Stomach (tissue), 9 donors: ENCODE results near the gene CDKN2B-AS1. TPM values are rescaled to one million over a fixed set of nuclear protein-coding genes. Genes with fewer than 3 reads are reported as not detected.

ENCODE experiments used
- DNase-seq, 2 donors: peaks; one replicate each; pipeline versions ENCODE4 v3.0.0 to v3.0.0-alpha.2; 2013 to 2019
- H3K27ac ChIP-seq, 5 donors: fragments of 200-600 bp in 4 of 5; sonication (generic) in 4 of 5; one replicate each; pipeline ENCODE4 v1.5.1; 2013 to 2019; ENCODE audit warnings: mild to moderate bottlenecking in 1 of 5, moderate library complexity in 1 of 5
- H3K27me3 ChIP-seq, 3 donors: fragments of 200-600 bp; sonication (generic); one replicate each; pipeline ENCODE4 v1.5.1; 2017 to 2019; ENCODE audit warnings: mixed run types in 1 of 3
- H3K36me3 ChIP-seq, 4 donors: fragments of 200-600 bp; sonication (generic); 1 replicate in 3 of 4; 2 replicates in 1 of 4; pipeline ENCODE4 v1.5.1; 2016 to 2019
- H3K4me1 ChIP-seq, 4 donors: fragments of 200-600 bp; sonication (generic); one replicate each; pipeline ENCODE4 v1.5.1; 2016 to 2019
- H3K4me3 ChIP-seq, 4 donors: fragments of 200-600 bp; sonication (generic) in 3 of 4; one replicate each; pipeline ENCODE4 v1.5.1; 2016 to 2019; ENCODE audit warnings: mild to moderate bottlenecking in 1 of 4
- H3K9me3 ChIP-seq, 4 donors: fragments of 200-600 bp; sonication (generic); one replicate each; pipeline ENCODE4 v1.5.1; 2016 to 2019
- CTCF ChIP-seq, 7 experiments: fragments of 450-650 bp in 4 of 7; fragments of 200-600 bp in 3 of 7; sonication (generic) in 3 of 7; IDR thresholded peaks; one replicate each; pipeline ENCODE4 v1.5.1; 2016 to 2019; ENCODE audit warnings: antibody characterized with exemption in 7 of 7, control low read depth in 2 of 7, mild to moderate bottlenecking in 1 of 7
- EP300 ChIP-seq: sonication (generic); formaldehyde crosslinking; IDR thresholded peaks from one replicate; pipeline ENCODE4 v1.6.1; 2017; ENCODE audit warnings: antibody characterized with exemption
- POLR2A ChIP-seq, 4 donors: fragments of 450-650 bp; IDR thresholded peaks; one replicate each; pipeline ENCODE4 v1.6.1; 2016; ENCODE audit warnings: antibody characterized with exemption in 4 of 4, control low read depth in 2 of 4, mild to moderate bottlenecking in 1 of 4, moderate library complexity in 1 of 4
- POLR2AphosphoS5 ChIP-seq, 3 donors: sonication (generic); formaldehyde crosslinking; IDR thresholded peaks; one replicate each; pipeline ENCODE4 v1.6.1; 2016; ENCODE audit warnings: antibody characterized with exemption in 3 of 3
- WGBS, 5 donors: extraction: QIAGEN DNeasy Blood & Tissue Kit in 3 of 5; methylation state at CpG; one replicate each; pipeline versions ENCODE4 v1.1.5 to v1.1.7; 2013 to 2018; 5-methylcytosine and 5-hydroxymethylcytosine counted together
- intact Hi-C: fragments of 100-400 bp; cut with DNase I; formaldehyde crosslinking; loops from one replicate; pipeline ENCODE4 v1.15.1; 2023; ENCODE audit warnings: low total_unique reads
- polyA plus RNA-seq, 3 donors: library from polyadenylated mRNA; stranded (reverse); fragments of 200-250 nt; gene quantifications; one replicate each; pipeline ENCODE4 v1.2.3, GENCODE V29; 2013
- total RNA-seq, 5 donors: library from RNA; depleted of rRNA; stranded (reverse); fragments of >200 nt; gene quantifications; one replicate each; pipeline versions ENCODE4 v1.1.0 to v1.2.3, GENCODE V29; 2014 to 2016
- donor health status: healthy with polysubstance abuse.
- donor health status: Bipolar disorder and iron deficiency.
- donor health status: healthy.

CDKN2B-AS1 gene
- total and polyA plus RNA-seq, 8 donors: 0.48 to 1.6 (median 1.1) TPM; not detected in 3

GRCh38 chr9:22029231-22029630, 34.6 kb downstream of the CDKN2B-AS1 start:
- intact Hi-C loops: no loop called here

GRCh38 chr9:22030101-22030598, 35.6 kb downstream of the CDKN2B-AS1 start:
- intact Hi-C loops: no loop called here
- no peaks in the 10 kb centered on the region for H3K9me3 ChIP-seq
- peak in 1 of 2 donors; percentile 16 for DNase-seq
- peaks cover 0 to 10% (median 2%) of the 10 kb centered on the region in 4 donors for H3K4me1 ChIP-seq
- WGBS, 5 donors: 21 to 33% (median 31%) methylated on average over 1 of the region's 1 CpG
- no peak overlapping the region for H3K4me3 ChIP-seq
- TF ChIP-seq EP300 (no peak), POLR2AphosphoS5 (IDR thresholded peaks at IDR 0.05) (no peak), POLR2A (IDR thresholded peaks at IDR 0.05) (no peak), CTCF (IDR thresholded peaks at IDR 0.05) (no peak)
- peaks cover 0 to 18% (median 0%) of the 10 kb centered on the region in 3 donors for H3K27me3 ChIP-seq
- peak overlapping the region in 1 of 5 donors; percentile 5 for H3K27ac ChIP-seq
- H3K36me3 ChIP-seq: no peaks in the 10 kb centered on the region

More at GRCh38 chr9:22029231-22029630, 34.6 kb downstream of the CDKN2B-AS1 start:
- no peak overlapping the region for H3K27ac ChIP-seq
- no peaks in the 10 kb centered on the region for H3K9me3 ChIP-seq
- TF ChIP-seq CTCF (IDR thresholded peaks at IDR 0.05) (no peak), POLR2A (IDR thresholded peaks at IDR 0.05) (no peak), EP300 (no peak), POLR2AphosphoS5 (IDR thresholded peaks at IDR 0.05) (no peak)
- H3K36me3 ChIP-seq: no peaks in the 10 kb centered on the region
- H3K27me3 ChIP-seq: peaks cover 0 to 28% (median 0%) of the 10 kb centered on the region in 3 donors
- H3K4me3 ChIP-seq: no peak overlapping the region
- 68 to 81% (median 73%) methylated on average over 4 of the region's 4 CpGs for WGBS, 5 donors
- peaks cover 0 to 10% (median 2%) of the 10 kb centered on the region in 4 donors for H3K4me1 ChIP-seq
- no peak for DNase-seq

- Histone ChIP-seq H3K27ac (no peak overlapping the region), H3K27me3 (peaks cover 0 to 2% (median 0%) of the 10 kb centered on the region in 3 donors), H3K9me3 (no peaks in the 10 kb centered on the region), H3K4me3 (no peak overlapping the region), H3K4me1 (peaks cover 0 to 10% (median 2%) of the 10 kb centered on the region in 4 donors), H3K36me3 (no peaks in the 10 kb centered on the region)
- 64 to 75% (median 73%) methylated on average over 4 of the region's 4 CpGs for WGBS, 5 donors
- intact Hi-C loops: no loop called here
- TF ChIP-seq POLR2A (IDR thresholded peaks at IDR 0.05) (no peak), POLR2AphosphoS5 (IDR thresholded peaks at IDR 0.05) (no peak), EP300 (no peak)
- DNase-seq: no peak
Measured at GRCh38 chr9:22031655-22032411, 37.2 kb downstream of the CDKN2B-AS1 start.

- Histone ChIP-seq H3K27me3 (no peaks in the 10 kb centered on the region), H3K4me1 (peaks cover 1 to 12% (median 4%) of the 10 kb centered on the region in 4 donors), H3K36me3 (no peaks in the 10 kb centered on the region), H3K27ac (no peak overlapping the region), H3K4me3 (no peak overlapping the region), H3K9me3 (no peaks in the 10 kb centered on the region)
- no peak for TF ChIP-seq POLR2A (IDR thresholded peaks at IDR 0.05)
- no peak for TF ChIP-seq POLR2AphosphoS5 (IDR thresholded peaks at IDR 0.05)
- TF ChIP-seq EP300: no peak
- no peak for TF ChIP-seq CTCF (IDR thresholded peaks at IDR 0.05)
- intact Hi-C loops: no loop called here
- 75 to 86% (median 83%) methylated on average over 8 of the region's 8 CpGs for WGBS, 5 donors
- DNase-seq: no peak
Measured at GRCh38 chr9:22033012-22033630, 38.5 kb downstream of the CDKN2B-AS1 start.
